GOT3 (cell line): ENCODE measurements around the gene EHD3.
A peak's percentile ranks its signal among the peaks of the same experiment; 100 is the strongest.

Experiments used
- DNase-seq: peaks from one replicate; lab custom pipeline; 2025; ENCODE audit warnings: mixed read lengths; lab: John Stamatoyannopoulos, UW

The EHD3 gene

GRCh38 chr2:31233741-31234682, at the start of gene EHD3:
EHD3 (plus strand) TSS chr2:31234152; CDS start chr2:31234622, 470 bp downstream.
- peak; percentile 47 for DNase-seq

- no peak for DNase-seq
These were observed 46.8 kb upstream of the EHD3 start for GRCh38 chr2:31187166-31187565.

- DNase-seq, result no peak
These were observed 45.8 kb upstream of the EHD3 start for GRCh38 chr2:31188131-31188530.

GRCh38 chr2:31189141-31189540, 44.8 kb upstream of the EHD3 start:
- no peak for DNase-seq

GRCh38 chr2:31190188-31190587, 43.8 kb upstream of the EHD3 start:
- DNase-seq, result no peak

- DNase-seq, result no peak
These were observed 42.0 kb upstream of the EHD3 start for GRCh38 chr2:31191931-31192330.

GRCh38 chr2:31192396-31192795, 41.6 kb upstream of the EHD3 start:
- no peak for DNase-seq

- no peak for DNase-seq
These were observed 41.0 kb upstream of the EHD3 start for GRCh38 chr2:31192851-31193392.

- DNase-seq, result no peak
These were observed 40.1 kb upstream of the EHD3 start for GRCh38 chr2:31193806-31194205.

GRCh38 chr2:31196622-31197021, 37.3 kb upstream of the EHD3 start:
- DNase-seq, result no peak

GRCh38 chr2:31197166-31197565, 36.8 kb upstream of the EHD3 start:
- DNase-seq, result no peak

GRCh38 chr2:31197669-31198068, 36.3 kb upstream of the EHD3 start:
- no peak for DNase-seq

- DNase-seq, result no peak
These were observed 34.7 kb upstream of the EHD3 start for GRCh38 chr2:31199206-31199605.

- no peak for DNase-seq
These were observed 33.0 kb upstream of the EHD3 start for GRCh38 chr2:31200972-31201371.

- DNase-seq, result no peak
These were observed 31.9 kb upstream of the EHD3 start for GRCh38 chr2:31202041-31202440.

GRCh38 chr2:31202833-31203232, 31.1 kb upstream of the EHD3 start:
- no peak for DNase-seq

- DNase-seq, result no peak
These were observed 30.0 kb upstream of the EHD3 start for GRCh38 chr2:31203916-31204315.

GRCh38 chr2:31204783-31205182, 29.2 kb upstream of the EHD3 start:
- no peak for DNase-seq

GRCh38 chr2:31205186-31205585, 28.8 kb upstream of the EHD3 start:
- no peak for DNase-seq

GRCh38 chr2:31205613-31206012, 28.3 kb upstream of the EHD3 start:
- DNase-seq, result no peak

GRCh38 chr2:31207790-31208189, 26.2 kb upstream of the EHD3 start:
- DNase-seq, result no peak

GRCh38 chr2:31208240-31208639, 25.7 kb upstream of the EHD3 start:
- no peak for DNase-seq
